Mesothelial cell of epicardium (in vitro differentiated cells): ENCODE measurements around the gene RNASEH2B. TPM values are rescaled to one million over a fixed set of nuclear protein-coding genes. Genes with fewer than 3 reads are reported as not detected.

ENCODE experiments used
- DNase-seq, 2 experiments: peaks; one replicate each; pipeline ENCODE4 v3.0.0; 2021; ENCODE audit warnings: low spot score in 2 of 2; ENCODE audit not compliant: unreplicated experiment in 2 of 2
- H3K27ac Mint-ChIP-seq: 2 replicates; pipeline ENCODE4 v1.8.0; 2021; ENCODE audit warnings: mixed read lengths
- H3K27me3 Mint-ChIP-seq: 2 replicates; pipeline ENCODE4 v1.8.0; 2021; ENCODE audit warnings: low read depth, mixed read lengths
- H3K36me3 Mint-ChIP-seq: 2 replicates; pipeline ENCODE4 v1.8.0; 2021; ENCODE audit warnings: mixed read lengths
- H3K4me1 Mint-ChIP-seq: 2 replicates; pipeline ENCODE4 v1.8.0; 2021; ENCODE audit warnings: mixed read lengths
- H3K4me3 Mint-ChIP-seq: 2 replicates; pipeline ENCODE4 v1.8.0; 2021; ENCODE audit warnings: mild to moderate bottlenecking, moderate library complexity, mixed read lengths
- H3K9me3 Mint-ChIP-seq: 2 replicates; pipeline ENCODE4 v1.8.0; 2021; ENCODE audit warnings: mixed read lengths
- CTCF ChIP-seq: fragments of 200-600 bp; sonication (generic); IDR thresholded peaks from one replicate; pipeline ENCODE4 v1.5.0; 2021; ENCODE audit warnings: antibody characterized with exemption; ENCODE audit not compliant: unreplicated experiment
- total RNA-seq: library from RNA; stranded (reverse); gene quantifications from 3 replicates; pipeline ENCODE4 v1.2.1, GENCODE V29; 2021

Gene RNASEH2B
- total RNA-seq, 1 donor from 2014 or later, result 47.4 TPM

- Mint-ChIP-seq H3K27me3 (no peaks in the 10 kb centered on the region), H3K9me3 (no peaks in the 10 kb centered on the region), H3K4me3 (no peak overlapping the region), H3K4me1 (peaks cover 9% of the 10 kb centered on the region), H3K27ac (no peak overlapping the region), H3K36me3 (no peaks in the 10 kb centered on the region)
- no peak for TF ChIP-seq CTCF
- DNase-seq, result no peak
These were observed 95.4 kb downstream of the RNASEH2B start for GRCh38 chr13:51004918-51005460.

- Mint-ChIP-seq H3K9me3 (no peaks in the 10 kb centered on the region), H3K36me3 (no peaks in the 10 kb centered on the region), H3K4me3 (no peak overlapping the region), H3K4me1 (peaks cover 4% of the 10 kb centered on the region), H3K27ac (no peak overlapping the region), H3K27me3 (no peaks in the 10 kb centered on the region)
- no peak for DNase-seq
- TF ChIP-seq CTCF, result no peak
These were observed 96.0 kb downstream of the RNASEH2B start for GRCh38 chr13:51005566-51005965.

Other genes with a start within 250 kb of the RNASEH2B start
- gene DLEU7, start 66.1 kb upstream of the RNASEH2B start, total RNA-seq, result 0.18 TPM in 1 of 3 replicates, not detected in the others
- not detected in 3 replicates for gene C13orf42, start 201.5 kb downstream of the RNASEH2B start, total RNA-seq